A673 (cell line): ENCODE measurements around the gene STIP1. TPM values are rescaled to one million over a fixed set of nuclear protein-coding genes. Genes with fewer than 3 reads are reported as not detected.

Experiments used
- BruUV-seq: library from RNA; stranded (reverse); fragments of 400-500 nt; replicated peaks from 2 replicates; lab custom pipeline; 2021; lab: Mats Ljungman, UMichigan
- CTCF ChIA-PET: fragments of 300-600 bp; sonication (Branson Sonifier 250); formaldehyde crosslinking; loops from one replicate; lab custom pipeline; 2022; ENCODE audit warnings: antibody characterized with exemption; lab: Charles Lee
- POLR2A ChIA-PET: fragments of 300-600 bp; sonication (Branson Sonifier 250); formaldehyde crosslinking; loops from one replicate; lab custom pipeline; 2022; ENCODE audit warnings: antibody characterized with exemption; ENCODE audit not compliant: low non-redundant PET; lab: Charles Lee
- DNase-seq: peaks from one replicate; pipeline ENCODE4 v3.0.0-alpha.2; 2015; ENCODE audit warnings: low spot score
- H3K27ac ChIP-seq: fragments of 200-600 bp; sonication (generic); 2 replicates; pipeline ENCODE4 v1.5.1; 2016; ENCODE audit warnings: mixed run types, low read depth, mild to moderate bottlenecking, mixed read lengths, antibody characterized with exemption, low read length; ENCODE audit not compliant: poor library complexity, severe bottlenecking
- H3K27me3 ChIP-seq: fragments of 200-600 bp; sonication (generic); replicated peaks from 2 replicates; pipeline ENCODE4 v1.6.1; 2017; ENCODE audit warnings: mixed run types, low read depth, mild to moderate bottlenecking, mixed read lengths, antibody characterized with exemption, low read length; ENCODE audit not compliant: insufficient read depth, poor library complexity
- H3K36me3 ChIP-seq: fragments of 200-600 bp; sonication (generic); 2 replicates; pipeline ENCODE4 v1.6.1; 2016; ENCODE audit warnings: mixed run types, mild to moderate bottlenecking, mixed read lengths, antibody characterized with exemption, low read length; ENCODE audit not compliant: insufficient read depth, poor library complexity, severe bottlenecking
- H3K4me1 ChIP-seq: fragments of 200-600 bp; sonication (generic); 2 replicates; pipeline ENCODE4 v1.6.1; 2017; ENCODE audit warnings: mixed run types, mild to moderate bottlenecking, mixed read lengths, antibody characterized with exemption, low read length; ENCODE audit not compliant: insufficient read depth, poor library complexity, severe bottlenecking
- H3K4me3 ChIP-seq: fragments of 200-600 bp; sonication (generic); 2 replicates; pipeline ENCODE4 v1.5.1; 2016; ENCODE audit warnings: low read depth, mixed run types, mild to moderate bottlenecking, mixed read lengths, low read length; ENCODE audit not compliant: poor library complexity, severe bottlenecking
- H3K9me3 ChIP-seq: fragments of 200-600 bp; sonication (generic); 2 replicates; pipeline ENCODE4 v1.6.1; 2016; ENCODE audit warnings: mixed run types, low read depth, mild to moderate bottlenecking, mixed read lengths, antibody characterized with exemption, low read length; ENCODE audit not compliant: poor library complexity, severe bottlenecking
- EZH2 ChIP-seq: fragments of 200-600 bp; sonication (generic); IDR thresholded peaks from 2 replicates; pipeline ENCODE4 v1.6.1; 2017; ENCODE audit warnings: borderline replicate concordance, low read depth, mild to moderate bottlenecking, mixed read lengths, antibody characterized with exemption, low read length; ENCODE audit not compliant: poor library complexity, severe bottlenecking
- intact Hi-C: fragments of 100-400 bp; cut with micrococcal nuclease; formaldehyde crosslinking; loops from one replicate; pipeline ENCODE4 v1.10.0; 2022; ENCODE audit not compliant: unreplicated experiment
- total RNA-seq: library from RNA; stranded (reverse); gene quantifications from 2 replicates; pipeline ENCODE4 v1.2.3, GENCODE V29; 2021
- TF ChIP-seq, protein P1 (sequence below): fragments of 300-800, 200-600 bp; sonication (generic); conservative IDR thresholded peaks from 2 replicates; pipeline ENCODE4 v1.5.1; 2017; ENCODE audit warnings: low read depth, mild to moderate bottlenecking, antibody characterized with exemption, low read length, moderate library complexity, mixed read lengths

The STIP1 gene
- total RNA-seq, 1 experiment from 2014 or later, result 577 TPM

GRCh38 chr11:64230985-64231365 lies 45.0 kb downstream of the STIP1 start:
- BruUV-seq, result no TSS peak
- no peaks in the 10 kb centered on the region for H3K9me3 ChIP-seq
- H3K36me3 ChIP-seq, result no peaks in the 10 kb centered on the region
- DNase-seq, result no peak
- peaks cover 27% of the 10 kb centered on the region for H3K4me1 ChIP-seq
- ChIA-PET POLR2A (no interaction called here), CTCF (no interaction called here)
- intact Hi-C loops, result no loop called here
- peak overlapping the region; percentile 54 for H3K4me3 ChIP-seq
- TF ChIP-seq, protein P1, sequence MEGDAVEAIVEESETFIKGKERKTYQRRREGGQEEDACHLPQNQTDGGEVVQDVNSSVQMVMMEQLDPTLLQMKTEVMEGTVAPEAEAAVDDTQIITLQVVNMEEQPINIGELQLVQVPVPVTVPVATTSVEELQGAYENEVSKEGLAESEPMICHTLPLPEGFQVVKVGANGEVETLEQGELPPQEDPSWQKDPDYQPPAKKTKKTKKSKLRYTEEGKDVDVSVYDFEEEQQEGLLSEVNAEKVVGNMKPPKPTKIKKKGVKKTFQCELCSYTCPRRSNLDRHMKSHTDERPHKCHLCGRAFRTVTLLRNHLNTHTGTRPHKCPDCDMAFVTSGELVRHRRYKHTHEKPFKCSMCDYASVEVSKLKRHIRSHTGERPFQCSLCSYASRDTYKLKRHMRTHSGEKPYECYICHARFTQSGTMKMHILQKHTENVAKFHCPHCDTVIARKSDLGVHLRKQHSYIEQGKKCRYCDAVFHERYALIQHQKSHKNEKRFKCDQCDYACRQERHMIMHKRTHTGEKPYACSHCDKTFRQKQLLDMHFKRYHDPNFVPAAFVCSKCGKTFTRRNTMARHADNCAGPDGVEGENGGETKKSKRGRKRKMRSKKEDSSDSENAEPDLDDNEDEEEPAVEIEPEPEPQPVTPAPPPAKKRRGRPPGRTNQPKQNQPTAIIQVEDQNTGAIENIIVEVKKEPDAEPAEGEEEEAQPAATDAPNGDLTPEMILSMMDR, result no peak
- no peak for TF ChIP-seq EZH2
- peak overlapping the region; percentile 70 for H3K27ac ChIP-seq
- no peaks in the 10 kb centered on the region for H3K27me3 ChIP-seq

GRCh38 chr11:64231546-64231945 lies 45.6 kb downstream of the STIP1 start:
- intact Hi-C loops, result no loop called here
- POLR2A ChIA-PET, result no interaction called here
- DNase-seq, result no peak
- TF ChIP-seq EZH2, result no peak
- TF ChIP-seq, protein P1, result no peak
- peaks cover 27% of the 10 kb centered on the region for H3K4me1 ChIP-seq
- H3K9me3 ChIP-seq, result no peaks in the 10 kb centered on the region
- no TSS peak for BruUV-seq
- H3K27me3 ChIP-seq, result no peaks in the 10 kb centered on the region
- H3K36me3 ChIP-seq, result no peaks in the 10 kb centered on the region
- peak overlapping the region; percentile 37 for H3K27ac ChIP-seq
- CTCF ChIA-PET, result no interaction called here
- H3K4me3 ChIP-seq, result no peak overlapping the region

DNA sequence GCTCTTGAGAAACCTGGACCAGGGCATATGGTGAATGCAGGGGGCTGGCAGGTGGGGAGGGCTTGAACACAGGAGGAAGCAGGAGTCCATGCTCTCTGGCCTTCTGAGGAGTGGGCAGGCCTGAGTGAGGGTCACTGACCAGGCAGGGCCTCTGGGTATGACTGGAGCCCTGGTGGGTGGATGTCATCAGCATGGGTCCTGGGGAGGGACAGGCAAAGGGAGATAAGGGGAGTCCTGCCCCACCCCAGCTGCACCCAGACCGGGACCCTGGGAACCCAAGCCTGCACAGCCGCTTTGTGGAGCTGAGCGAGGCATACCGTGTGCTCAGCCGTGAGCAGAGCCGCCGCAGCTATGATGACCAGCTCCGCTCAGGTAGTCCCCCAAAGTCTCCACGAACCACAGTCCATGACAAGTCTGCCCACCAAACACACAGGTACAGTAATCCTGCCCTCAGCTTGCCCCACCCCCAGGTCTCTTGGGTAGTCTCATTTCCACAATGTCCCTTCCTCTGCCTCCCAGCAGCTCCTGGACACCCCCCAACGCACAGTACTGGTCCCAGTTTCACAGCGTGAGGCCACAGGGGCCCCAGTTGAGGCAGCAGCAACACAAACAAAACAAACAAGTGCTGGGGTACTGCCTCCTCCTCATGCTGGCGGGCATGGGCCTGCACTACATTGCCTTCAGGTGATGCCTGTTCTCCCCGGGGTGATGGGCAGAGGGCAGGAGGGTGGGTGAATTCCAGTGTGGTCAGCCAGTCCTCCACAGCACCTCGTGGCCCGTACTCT lies 46.4 kb downstream of the STIP1 start:
- CTCF ChIA-PET, result interaction anchor here (0.8 kb wide), 1 partner anchor 28 kb away, joined by 5 read pairs; no protein-coding TSS in a partner anchor
- no TSS peak for BruUV-seq
- H3K27me3 ChIP-seq, result no peaks in the 10 kb centered on the region
- intact Hi-C loops, result no loop called here
- H3K36me3 ChIP-seq, result peaks cover 4% of the 10 kb centered on the region
- TF ChIP-seq EZH2, result no peak
- TF ChIP-seq, protein P1, result no peak
- H3K27ac ChIP-seq, result peak overlapping the region; percentile 37
- no peaks in the 10 kb centered on the region for H3K9me3 ChIP-seq
- H3K4me1 ChIP-seq, result peaks cover 21% of the 10 kb centered on the region
- H3K4me3 ChIP-seq, result no peak overlapping the region
- POLR2A ChIA-PET, result no interaction called here
- DNase-seq, result no peak
